ENCODE results near the gene ZWINT. TPM values are rescaled to one million over a fixed set of nuclear protein-coding genes. Genes with fewer than 3 reads are reported as not detected.

Gene ZWINT
- under 1 TPM; 0.37 to 0.82 (median 0.53) TPM for total RNA-seq
- polyA plus RNA-seq: 1 to 10 TPM in 1 of 3 donors, under 1 TPM in 2; 0.30 to 2.3 (median 0.49) TPM
- long read RNA-seq, donor 1, partial matches to known transcripts: 0 of 1 reads
- long read RNA-seq, donor 1, other reads (novel, unspliced or antisense): 0 of 1 reads
- long read RNA-seq, donor 2, partial matches to known transcripts: 0 of 1 reads
- long read RNA-seq, donor 2, other reads (novel, unspliced or antisense): 0 of 1 reads

GRCh38 chr10:56360967-56361612 lies at the start of gene ZWINT:
TSS of gene ZWINT (minus strand) at chr10:56361259. CDS start at chr10:56361236, 23 bp downstream.
- peak; percentile 94 to 97 for DNase-seq
- H3K36me3 ChIP-seq (ENCODE audit: insufficient read depth in 1 of 2, low read depth in 1 of 2): no peaks in the 10 kb centered on the region
- TF ChIP-seq CTCF (IDR thresholded peaks at IDR 0.05): no peak
- no peak within 1 kb of the TSS for H3K27ac ChIP-seq
- no peaks in the 10 kb centered on the region for H3K27me3 ChIP-seq (ENCODE audit: insufficient read depth in 3 of 3, low read length in 2 of 3)
- H3K4me3 ChIP-seq: peak within 1 kb of the TSS; percentile 71
- intact Hi-C loops (cut with DNase I): no loop called here
- peak; percentile 98 to 100 (median 100) for ATAC-seq
- no peaks in the 10 kb centered on the region for H3K4me1 ChIP-seq
- H3K9me3 ChIP-seq: no peaks in the 10 kb centered on the region
- 0% methylated on average over 43 to 44 of the region's 44 CpGs for WGBS, 3 donors

- ATAC-seq (no peak), DNase-seq (no peak)
- no peaks in the 10 kb centered on the region for H3K4me1 ChIP-seq
- H3K36me3 ChIP-seq (ENCODE audit: insufficient read depth in 1 of 2, low read depth in 1 of 2): no peaks in the 10 kb centered on the region
- no peak for TF ChIP-seq CTCF (IDR thresholded peaks at IDR 0.05)
- peaks cover 0 to 2% (median 0%) of the 10 kb centered on the region in 3 donors for H3K27me3 ChIP-seq (ENCODE audit: insufficient read depth in 3 of 3, low read length in 2 of 3)
- H3K27ac ChIP-seq: no peak overlapping the region
- H3K9me3 ChIP-seq: no peaks in the 10 kb centered on the region
- intact Hi-C loops (cut with DNase I): no loop called here
- no peak overlapping the region for H3K4me3 ChIP-seq
These were observed 22.7 kb upstream of the ZWINT start for GRCh38 chr10:56383806-56384205.

- no peak overlapping the region for H3K4me3 ChIP-seq
- intact Hi-C loops (cut with DNase I): no loop called here
- no peak overlapping the region for H3K27ac ChIP-seq
- H3K36me3 ChIP-seq (ENCODE audit: insufficient read depth in 1 of 2, low read depth in 1 of 2): no peaks in the 10 kb centered on the region
- no peak for DNase-seq
- WGBS, 3 donors: 92 to 94% (median 94%) methylated on average over 7 of the region's 7 CpGs
- H3K9me3 ChIP-seq: peaks cover 19% of the 10 kb centered on the region
- H3K4me1 ChIP-seq: no peaks in the 10 kb centered on the region
- ATAC-seq: no peak
- TF ChIP-seq CTCF (IDR thresholded peaks at IDR 0.05): no peak
- no peaks in the 10 kb centered on the region for H3K27me3 ChIP-seq (ENCODE audit: insufficient read depth in 3 of 3, low read length in 2 of 3)
These were observed 9.4 kb upstream of the ZWINT start for GRCh38 chr10:56370217-56371113.

DNA sequence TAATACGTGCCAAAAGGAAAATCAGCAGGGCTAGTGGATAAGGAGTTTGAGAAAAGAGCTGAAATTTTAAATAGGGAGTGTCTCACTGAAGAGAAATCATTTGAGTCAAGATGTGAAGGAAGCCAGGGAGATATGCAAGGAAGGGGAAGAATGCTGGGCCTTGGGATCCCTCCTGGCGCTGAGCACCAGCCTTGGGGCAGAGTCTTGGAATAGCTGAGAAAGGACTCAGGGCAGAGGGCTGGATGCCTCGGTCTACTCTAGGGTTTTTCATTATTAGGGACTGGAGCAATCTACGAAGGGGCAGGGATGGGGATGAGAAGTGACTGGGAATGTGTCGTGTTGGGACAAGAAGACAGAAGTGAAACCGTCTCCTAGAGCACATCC lies 484 bp downstream of the ZWINT start:
- ATAC-seq (no peak), DNase-seq (no peak)
- Histone ChIP-seq H3K4me3 (peak overlapping the region; percentile 71), H3K4me1 (no peaks in the 10 kb centered on the region), H3K9me3 (no peaks in the 10 kb centered on the region), H3K36me3 (ENCODE audit: insufficient read depth in 1 of 2, low read depth in 1 of 2) (no peaks in the 10 kb centered on the region), H3K27me3 (ENCODE audit: insufficient read depth in 3 of 3, low read length in 2 of 3) (no peaks in the 10 kb centered on the region), H3K27ac (no peak overlapping the region)
- WGBS, 3 donors: 4 to 6% (median 5%) methylated on average over 6 of the region's 6 CpGs
- TF ChIP-seq CTCF (IDR thresholded peaks at IDR 0.05): no peak
- intact Hi-C loops (cut with DNase I): no loop called here

All from psoas muscle (tissue), 8 donors.